GM12878 (cell line): ENCODE data around the gene ALG3. TPM values are rescaled to one million over a fixed set of nuclear protein-coding genes. Genes with fewer than 3 reads are reported as not detected.

Source experiments
- ATAC-seq: fragments of 200-7000 bp; cut with Tn5 transposase; 3 replicates; pipeline ENCODE4 v1.9.1; 2020; ENCODE audit warnings: mild to moderate bottlenecking, moderate library complexity
- BruUV-seq: library from RNA; stranded (reverse); fragments of 400-500 nt; replicated peaks from 2 replicates; lab custom pipeline; 2021; lab: Mats Ljungman, UMichigan
- CTCF ChIA-PET: fragments of 300-600 bp; sonication (Branson Sonifier 250); formaldehyde crosslinking; extraction: SDS; loops from one replicate; lab custom pipeline; 2021; ENCODE audit warnings: inconsistent platforms; lab: Yijun Ruan, JAX
- POLR2A ChIA-PET: fragments of 350-600 bp; formaldehyde crosslinking; extraction: SDS; loops from one replicate; lab custom pipeline; 2021; ENCODE audit warnings: inconsistent platforms; lab: Charles Lee
- RAD21 ChIA-PET: fragments of 300-600 bp; sonication (Branson Sonifier 250); formaldehyde crosslinking; loops from one replicate; lab custom pipeline; 2023; ENCODE audit warnings: antibody characterized with exemption; ENCODE audit not compliant: unreplicated experiment; lab: Charles Lee
- SMC1A ChIA-PET: fragments of 300-600 bp; sonication (Branson Sonifier 250); formaldehyde crosslinking; loops from one replicate; lab custom pipeline; 2023; ENCODE audit not compliant: unreplicated experiment, uncharacterized antibody; lab: Charles Lee
- DNase-seq: peaks from one replicate; pipeline ENCODE4 v3.0.0-alpha.2; 2011; ENCODE audit warnings: low read depth, low spot score
- FAIRE-seq: peaks from 3 replicates; lab custom pipeline; 2011; peaks lifted over from hg19 to GRCh38; lab: Jason Lieb, UNC
- H2AFZ ChIP-seq: 2 replicates; pipeline ENCODE4 v1.6.0; 2011; ENCODE audit warnings: low read depth, low read length, control low read depth; ENCODE audit not compliant: control insufficient read depth
- H3K27ac ChIP-seq: 2 replicates; pipeline ENCODE4 v1.5.1; 2011; ENCODE audit warnings: control low read depth; ENCODE audit not compliant: control insufficient read depth, insufficient read depth
- H3K27me3 ChIP-seq, 2 experiments: replicated peaks in 1 of 2; 2 replicates each; pipeline versions ENCODE4 v1.6.0 to v1.6.1; 2011; ENCODE audit warnings: low read length in 1 of 2; ENCODE audit not compliant: control insufficient read depth in 2 of 2, insufficient read depth in 2 of 2
- H3K36me3 ChIP-seq, 2 experiments: 2 replicates each; pipeline ENCODE4 v1.5.1; 2011; ENCODE audit warnings: low read length in 1 of 2; ENCODE audit not compliant: control insufficient read depth in 2 of 2, insufficient read depth in 2 of 2
- H3K4me1 ChIP-seq: 2 replicates; pipeline ENCODE4 v1.6.1; 2011; ENCODE audit warnings: mild to moderate bottlenecking, low read length, moderate library complexity, mixed read lengths; ENCODE audit not compliant: control insufficient read depth, insufficient read depth
- H3K4me2 ChIP-seq: 2 replicates; pipeline ENCODE4 v1.6.0; 2011; ENCODE audit warnings: control low read depth; ENCODE audit not compliant: control insufficient read depth, insufficient read depth
- H3K4me3 ChIP-seq: fragments of 200-600 bp; sonication (generic); 2 replicates; pipeline ENCODE4 v1.5.1; 2016
- H3K79me2 ChIP-seq: 2 replicates; pipeline ENCODE4 v1.6.0; 2011; ENCODE audit warnings: low read length; ENCODE audit not compliant: control insufficient read depth, insufficient read depth
- H3K9ac ChIP-seq: 2 replicates; pipeline ENCODE4 v1.8.0; 2011; ENCODE audit warnings: low read length, control low read depth, mixed read lengths; ENCODE audit not compliant: control insufficient read depth, insufficient read depth
- H3K9me3 ChIP-seq: replicated peaks from 3 replicates; pipeline ENCODE4 v1.5.1; 2011; ENCODE audit warnings: mild to moderate bottlenecking, low read length; ENCODE audit not compliant: control insufficient read depth, insufficient read depth
- H4K20me1 ChIP-seq: 2 replicates; pipeline ENCODE4 v1.6.0; 2011; ENCODE audit not compliant: control insufficient read depth, insufficient read depth
- HDAC6 ChIP-seq: fragments of 200-600 bp; sonication (generic); IDR thresholded peaks from one replicate; pipeline ENCODE4 v1.8.0; 2017; ENCODE audit warnings: antibody characterized with exemption; ENCODE audit not compliant: unreplicated experiment
- WGBS: methylation state at CpG from one replicate; pipeline ENCODE4 v1.1.6; 2016; ENCODE audit warnings: low lambda C conversion rate; ENCODE audit not compliant: insufficient replicate concordance, insufficient coverage; ENCODE audit errors: missing lambda C conversion rate; 5-methylcytosine and 5-hydroxymethylcytosine counted together
- in situ Hi-C: fragments of 300-500 bp; cut with MboI; formaldehyde crosslinking; loops from 9 replicates; pipeline ENCODE4 v1.14.3; 2018; ENCODE audit warnings: mixed read lengths
- intact Hi-C: fragments of 100-400 bp; cut with micrococcal nuclease; formaldehyde crosslinking; loops from one replicate; pipeline ENCODE4 v1.14.2; 2022; ENCODE audit not compliant: unreplicated experiment
- polyA plus RNA-seq, 11 experiments: library from polyadenylated mRNA; depleted of rRNA in 4 of 11; unstranded in 6 of 11; stranded (reverse) in 5 of 11; fragments of >200 nt; fragmentation: Nextera tagmentation in 4 of 11; fragmentation: Illumina TruSeq in 1 of 11; extraction: Ambion mirVana in 4 of 11; extraction: Trizol in 1 of 11; gene quantifications; 1 replicate in 1 of 11; 2 replicates in 10 of 11; pipeline versions ENCODE4 v1.2.1 to v1.2.3, GENCODE V29; 2011 to 2016; ENCODE audit warnings: inconsistent platforms in 2 of 11, missing spikeins in 2 of 11, low read depth in 1 of 11
- total RNA-seq, 4 experiments: library from RNA; depleted of rRNA in 3 of 4; stranded (reverse); fragments of >200 nt in 3 of 4; fragmentation: Illumina TruSeq in 1 of 4; extraction: Trizol in 1 of 4; gene quantifications; 2 replicates each; pipeline versions ENCODE4 v1.2.1 to v1.2.3, GENCODE V29; 2013 to 2021
- TF ChIP-seq, protein P1 (sequence below): fragments of 450-650 bp; IDR thresholded peaks from 2 replicates; pipeline ENCODE4 v1.6.1; 2017; ENCODE audit warnings: mild to moderate bottlenecking, moderate library complexity
- TF ChIP-seq, protein P2 (sequence below): fragments of 450-650 bp; IDR thresholded peaks from 2 replicates; pipeline ENCODE4 v1.6.1; 2014; ENCODE audit warnings: mild to moderate bottlenecking

ALG3 gene
- total and polyA plus RNA-seq, 10 of the 15 experiments (the other 5 are each of a cell fraction or from before 2014, with no cell fraction given) = 13.6 to 84.7 (median 39.4) TPM

DNA sequence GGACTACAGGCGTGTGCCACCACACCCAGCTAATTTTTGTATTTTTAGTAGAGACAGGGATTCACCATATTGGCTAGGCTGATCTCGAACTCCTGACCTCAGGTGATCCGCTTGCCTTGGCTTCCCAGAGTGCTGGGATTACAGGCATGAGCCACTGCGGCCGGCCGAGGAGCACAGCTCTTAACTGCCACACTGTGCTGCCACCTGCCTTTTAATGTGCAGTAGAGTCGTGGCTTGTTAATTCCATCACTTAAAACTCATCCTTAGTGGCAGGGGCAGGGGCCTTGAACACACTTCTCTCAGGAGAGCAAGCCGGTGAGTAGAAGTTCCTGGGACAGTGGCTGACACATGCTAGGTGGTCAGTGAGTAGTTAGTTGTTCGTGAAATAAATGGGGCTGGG is 50.3 kb downstream of the ALG3 start:
- no peak overlapping the region for H3K4me3 ChIP-seq
- TF ChIP-seq, protein P1, sequence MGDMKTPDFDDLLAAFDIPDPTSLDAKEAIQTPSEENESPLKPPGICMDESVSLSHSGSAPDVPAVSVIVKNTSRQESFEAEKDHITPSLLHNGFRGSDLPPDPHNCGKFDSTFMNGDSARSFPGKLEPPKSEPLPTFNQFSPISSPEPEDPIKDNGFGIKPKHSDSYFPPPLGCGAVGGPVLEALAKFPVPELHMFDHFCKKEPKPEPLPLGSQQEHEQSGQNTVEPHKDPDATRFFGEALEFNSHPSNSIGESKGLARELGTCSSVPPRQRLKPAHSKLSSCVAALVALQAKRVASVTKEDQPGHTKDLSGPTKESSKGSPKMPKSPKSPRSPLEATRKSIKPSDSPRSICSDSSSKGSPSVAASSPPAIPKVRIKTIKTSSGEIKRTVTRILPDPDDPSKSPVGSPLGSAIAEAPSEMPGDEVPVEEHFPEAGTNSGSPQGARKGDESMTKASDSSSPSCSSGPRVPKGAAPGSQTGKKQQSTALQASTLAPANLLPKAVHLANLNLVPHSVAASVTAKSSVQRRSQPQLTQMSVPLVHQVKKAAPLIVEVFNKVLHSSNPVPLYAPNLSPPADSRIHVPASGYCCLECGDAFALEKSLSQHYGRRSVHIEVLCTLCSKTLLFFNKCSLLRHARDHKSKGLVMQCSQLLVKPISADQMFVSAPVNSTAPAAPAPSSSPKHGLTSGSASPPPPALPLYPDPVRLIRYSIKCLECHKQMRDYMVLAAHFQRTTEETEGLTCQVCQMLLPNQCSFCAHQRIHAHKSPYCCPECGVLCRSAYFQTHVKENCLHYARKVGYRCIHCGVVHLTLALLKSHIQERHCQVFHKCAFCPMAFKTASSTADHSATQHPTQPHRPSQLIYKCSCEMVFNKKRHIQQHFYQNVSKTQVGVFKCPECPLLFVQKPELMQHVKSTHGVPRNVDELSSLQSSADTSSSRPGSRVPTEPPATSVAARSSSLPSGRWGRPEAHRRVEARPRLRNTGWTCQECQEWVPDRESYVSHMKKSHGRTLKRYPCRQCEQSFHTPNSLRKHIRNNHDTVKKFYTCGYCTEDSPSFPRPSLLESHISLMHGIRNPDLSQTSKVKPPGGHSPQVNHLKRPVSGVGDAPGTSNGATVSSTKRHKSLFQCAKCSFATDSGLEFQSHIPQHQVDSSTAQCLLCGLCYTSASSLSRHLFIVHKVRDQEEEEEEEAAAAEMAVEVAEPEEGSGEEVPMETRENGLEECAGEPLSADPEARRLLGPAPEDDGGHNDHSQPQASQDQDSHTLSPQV = no peak
- no peak for TF ChIP-seq HDAC6
- TF ChIP-seq, protein P2, sequence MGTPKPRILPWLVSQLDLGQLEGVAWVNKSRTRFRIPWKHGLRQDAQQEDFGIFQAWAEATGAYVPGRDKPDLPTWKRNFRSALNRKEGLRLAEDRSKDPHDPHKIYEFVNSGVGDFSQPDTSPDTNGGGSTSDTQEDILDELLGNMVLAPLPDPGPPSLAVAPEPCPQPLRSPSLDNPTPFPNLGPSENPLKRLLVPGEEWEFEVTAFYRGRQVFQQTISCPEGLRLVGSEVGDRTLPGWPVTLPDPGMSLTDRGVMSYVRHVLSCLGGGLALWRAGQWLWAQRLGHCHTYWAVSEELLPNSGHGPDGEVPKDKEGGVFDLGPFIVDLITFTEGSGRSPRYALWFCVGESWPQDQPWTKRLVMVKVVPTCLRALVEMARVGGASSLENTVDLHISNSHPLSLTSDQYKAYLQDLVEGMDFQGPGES = no peak
- ChIA-PET CTCF (interaction anchor here (1.4 kb wide), 1 partner anchor 51 kb away, joined by 3 read pairs; the partner anchor contains the start of gene EEF1AKMT4), RAD21 (interaction anchor here (0.7 to 1.1 kb wide), 3 partner anchors 27 to 173 kb away, joined by 3 read pairs; no protein-coding TSS in a partner anchor), SMC1A (interaction anchor here (1.1 kb wide), 1 partner anchor 43 kb away, joined by 4 read pairs; the partner anchor contains the start of gene DVL3), POLR2A (no interaction called here)
- H3K9me3 ChIP-seq = no peaks in the 10 kb centered on the region
- 90% methylated on average over 9 of the region's 9 CpGs for WGBS
- intact Hi-C loops (no loop called here), in situ Hi-C loops (no loop called here)
- peaks cover 8 to 13% of the 10 kb centered on the region in 2 experiments; a peak in 3 of 4 replicates for H3K36me3 ChIP-seq
- H3K4me1 ChIP-seq = no peaks in the 10 kb centered on the region
- no peak for FAIRE-seq
- no TSS peak for BruUV-seq
- H2AFZ ChIP-seq = no peak overlapping the region
- H3K27me3 ChIP-seq = no peaks in the 10 kb centered on the region
- no peak for DNase-seq
- H3K4me2 ChIP-seq = no peak overlapping the region
- H3K9ac ChIP-seq = no peak overlapping the region
- H3K27ac ChIP-seq = no peak overlapping the region
- H3K79me2 ChIP-seq = no peaks in the 10 kb centered on the region
- no peak for ATAC-seq
- H4K20me1 ChIP-seq = no peaks in the 10 kb centered on the region
